IMR-90 (cell line): Measurements from ENCODE around the gene COMMD1. TPM values are rescaled to one million over a fixed set of nuclear protein-coding genes. Genes with fewer than 3 reads are reported as not detected.

Experiments
- ATAC-seq: fragments of 200-7000 bp; cut with Tn5 transposase; 2 replicates; pipeline ENCODE4 v1.9.1; 2020; ENCODE audit warnings: low read depth, mild to moderate bottlenecking, moderate library complexity
- BruUV-seq: library from RNA; stranded (reverse); fragments of 400-500 nt; replicated peaks from 2 replicates; lab custom pipeline; 2021; lab: Mats Ljungman, UMichigan
- CTCF ChIA-PET: fragments of 300-600 bp; formaldehyde crosslinking; extraction: SDS; loops from one replicate; lab custom pipeline; 2021; ENCODE audit warnings: antibody characterized with exemption; lab: Yijun Ruan, JAX
- POLR2A ChIA-PET: fragments of 300-600 bp; sonication (Branson Sonifier 250); formaldehyde crosslinking; loops from one replicate; lab custom pipeline; 2022; ENCODE audit warnings: antibody characterized with exemption; ENCODE audit not compliant: unreplicated experiment; lab: Charles Lee
- DNase-seq: peaks from one replicate; pipeline ENCODE4 v3.0.0; 2013
- H2AFZ ChIP-seq: replicated peaks from 2 replicates; pipeline ENCODE3; 2013; ENCODE audit warnings: low read length, mild to moderate bottlenecking; ENCODE audit not compliant: poor library complexity
- H2AK5ac ChIP-seq: 2 replicates; pipeline ENCODE4 v1.6.1; 2013; ENCODE audit warnings: low read depth, low read length, inconsistent platforms
- H2AK9ac ChIP-seq: replicated peaks from 2 replicates; pipeline ENCODE3; 2013; ENCODE audit warnings: mild to moderate bottlenecking, low read depth, low read length, moderate library complexity; ENCODE audit not compliant: poor library complexity
- H2BK120ac ChIP-seq: 2 replicates; pipeline ENCODE4 v1.6.1; 2013; ENCODE audit warnings: low read depth, low read length, inconsistent platforms
- H2BK15ac ChIP-seq: 3 replicates; pipeline ENCODE4 v1.6.1; 2013; ENCODE audit warnings: low read depth, low read length, inconsistent platforms
- H2BK20ac ChIP-seq: 2 replicates; pipeline ENCODE4 v1.6.1; 2013; ENCODE audit warnings: low read depth, mild to moderate bottlenecking, inconsistent platforms, low read length, moderate library complexity
- H2BK5ac ChIP-seq: 2 replicates; pipeline ENCODE4 v1.6.1; 2013; ENCODE audit warnings: mild to moderate bottlenecking, low read depth, low read length, inconsistent platforms; ENCODE audit not compliant: poor library complexity, severe bottlenecking
- H3K14ac ChIP-seq: replicated peaks from 2 replicates; pipeline ENCODE4 v1.6.1; 2013; ENCODE audit warnings: low read depth, low read length, inconsistent platforms
- H3K18ac ChIP-seq: 2 replicates; pipeline ENCODE4 v1.6.1; 2013; ENCODE audit warnings: low read depth, low read length, control low read depth
- H3K23ac ChIP-seq: 2 replicates; pipeline ENCODE4 v1.6.1; 2013; ENCODE audit warnings: low read depth, low read length, inconsistent platforms
- H3K27ac ChIP-seq: 2 replicates; pipeline ENCODE4 v1.5.1; 2013; ENCODE audit warnings: mild to moderate bottlenecking, control low read depth, low read length; ENCODE audit not compliant: insufficient read depth
- H3K27me3 ChIP-seq: 2 replicates; pipeline ENCODE4 v1.6.1; 2013; ENCODE audit warnings: low read length; ENCODE audit not compliant: control insufficient read depth, insufficient read depth
- H3K36me3 ChIP-seq: 2 replicates; pipeline ENCODE4 v1.6.1; 2013; ENCODE audit warnings: low read length, mixed read lengths; ENCODE audit not compliant: control insufficient read depth, insufficient read depth
- H3K4ac ChIP-seq: 2 replicates; pipeline ENCODE4 v1.6.1; 2013; ENCODE audit warnings: low read depth, low read length, inconsistent platforms
- H3K4me1 ChIP-seq: 2 replicates; pipeline ENCODE4 v1.6.1; 2013; ENCODE audit warnings: low read length, mixed read lengths; ENCODE audit not compliant: control insufficient read depth, insufficient read depth
- H3K4me2 ChIP-seq: 2 replicates; pipeline ENCODE4 v1.6.1; 2013; ENCODE audit warnings: low read depth, mild to moderate bottlenecking, control low read depth, low read length, moderate library complexity
- H3K4me3 ChIP-seq: 2 replicates; pipeline ENCODE4 v1.5.1; 2013; ENCODE audit warnings: low read depth, mild to moderate bottlenecking, control low read depth, low read length, moderate library complexity; ENCODE audit not compliant: insufficient read depth
- H3K56ac ChIP-seq: 2 replicates; pipeline ENCODE4 v1.6.1; 2013; ENCODE audit warnings: low read length, inconsistent platforms; ENCODE audit not compliant: insufficient read depth; ENCODE audit errors: extremely low read depth
- H3K79me1 ChIP-seq, 2 experiments: 2 replicates each; pipeline ENCODE4 v1.6.1; 2013; ENCODE audit warnings: low read length in 2 of 2, inconsistent platforms in 1 of 2, low read depth in 1 of 2
- H3K9ac ChIP-seq: 2 replicates; pipeline ENCODE4 v1.6.1; 2013; ENCODE audit warnings: low read depth, low read length, control low read depth
- H3K9me1 ChIP-seq: 2 replicates; pipeline ENCODE4 v1.6.1; 2013; ENCODE audit warnings: low read length, inconsistent platforms; ENCODE audit not compliant: insufficient read depth
- H3K9me3 ChIP-seq: 2 replicates; pipeline ENCODE4 v1.6.1; 2013; ENCODE audit warnings: low read length; ENCODE audit not compliant: control insufficient read depth, insufficient read depth
- H4K20me1 ChIP-seq: 2 replicates; pipeline ENCODE4 v1.6.1; 2013; ENCODE audit warnings: low read length, inconsistent platforms; ENCODE audit not compliant: insufficient read depth
- H4K5ac ChIP-seq: 2 replicates; pipeline ENCODE4 v1.6.1; 2013; ENCODE audit warnings: mild to moderate bottlenecking, low read depth, low read length, control low read depth
- H4K8ac ChIP-seq, 2 experiments: 2 replicates each; pipeline ENCODE4 v1.6.1; 2013; ENCODE audit warnings: low read depth in 2 of 2, low read length in 2 of 2, control low read depth in 1 of 2, inconsistent platforms in 1 of 2
- H4K91ac ChIP-seq: 2 replicates; pipeline ENCODE4 v1.6.1; 2013; ENCODE audit warnings: low read depth, low read length, inconsistent platforms; ENCODE audit not compliant: insufficient read depth
- BHLHE40 ChIP-seq: fragments of 150-350 bp; IDR thresholded peaks from 2 replicates; pipeline ENCODE4 v1.6.1; 2016; ENCODE audit warnings: mild to moderate bottlenecking, low read depth, low read length
- CEBPB ChIP-seq: IDR thresholded peaks from 2 replicates; pipeline ENCODE4 v1.6.1; 2012; ENCODE audit warnings: low read depth, low read length, improper control_type of control experiment
- CHD1 ChIP-seq: IDR thresholded peaks from 2 replicates; pipeline ENCODE4 v1.6.1; 2012; ENCODE audit warnings: low read depth, low read length, improper control_type of control experiment
- FOS ChIP-seq: fragments of 150-350 bp; IDR thresholded peaks from 2 replicates; pipeline ENCODE4 v1.6.1; 2016; ENCODE audit warnings: low read depth, low read length
- MAFK ChIP-seq: IDR thresholded peaks from 2 replicates; pipeline ENCODE4 v1.6.1; 2012; ENCODE audit warnings: low read depth, low read length, improper control_type of control experiment
- MAZ ChIP-seq: IDR thresholded peaks from 2 replicates; pipeline ENCODE4 v1.6.1; 2012; ENCODE audit warnings: low read depth, mild to moderate bottlenecking, low read length, improper control_type of control experiment, moderate library complexity, borderline replicate concordance
- MXI1 ChIP-seq: IDR thresholded peaks from 2 replicates; pipeline ENCODE4 v1.6.1; 2012; ENCODE audit warnings: low read depth, mild to moderate bottlenecking, low read length, moderate library complexity, borderline replicate concordance
- NFE2L2 ChIP-seq: fragments of 150-350 bp; IDR thresholded peaks from 2 replicates; pipeline ENCODE4 v1.6.1; 2016; ENCODE audit warnings: low read depth, mild to moderate bottlenecking, low read length
- POLR2A ChIP-seq: IDR thresholded peaks from 2 replicates; pipeline ENCODE4 v1.6.1; 2012; ENCODE audit warnings: mild to moderate bottlenecking, low read depth, low read length
- RAD21 ChIP-seq: IDR thresholded peaks from 2 replicates; pipeline ENCODE4 v1.6.1; 2012; ENCODE audit warnings: low read length, improper control_type of control experiment
- RCOR1 ChIP-seq: IDR thresholded peaks from 2 replicates; pipeline ENCODE4 v1.6.1; 2012; ENCODE audit warnings: mild to moderate bottlenecking, low read length, improper control_type of control experiment; ENCODE audit not compliant: insufficient replicate concordance
- RFX5 ChIP-seq: IDR thresholded peaks from 2 replicates; pipeline ENCODE4 v1.8.0; 2012; ENCODE audit warnings: low read depth, mild to moderate bottlenecking, low read length, moderate library complexity
- SMC3 ChIP-seq: fragments of 150-350 bp; IDR thresholded peaks from 2 replicates; pipeline ENCODE4 v1.6.1; 2016; ENCODE audit warnings: low read depth, mild to moderate bottlenecking, antibody characterized with exemption, low read length, moderate library complexity
- USF2 ChIP-seq: fragments of 150-350 bp; IDR thresholded peaks from 2 replicates; pipeline ENCODE4 v1.6.1; 2017; ENCODE audit warnings: mild to moderate bottlenecking, antibody characterized with exemption, low read length, low read depth
- WGBS, 2 experiments: methylation state at CpG; one replicate each; pipeline versions ENCODE4 v1.1.5 to v1.1.7; 2013; ENCODE audit warnings: missing lambda C conversion rate in 2 of 2; ENCODE audit not compliant: insufficient read length in 1 of 2; ENCODE audit errors: extremely low coverage in 2 of 2; 5-methylcytosine and 5-hydroxymethylcytosine counted together
- dilution Hi-C: fragments of 300-500 bp; cut with HindIII; formaldehyde crosslinking; loops from one replicate; pipeline ENCODE4 v1.14.3; 2018; ENCODE audit warnings: low sequenced_read_pairs; ENCODE audit not compliant: unreplicated experiment
- in situ Hi-C: fragments of 300-500 bp; cut with MboI; formaldehyde crosslinking; loops from 3 replicates; pipeline ENCODE4 v1.14.3; 2019; ENCODE audit warnings: low sequenced_read_pairs, inconsistent platforms, mixed read lengths
- intact Hi-C: fragments of 100-400 bp; cut with micrococcal nuclease; formaldehyde crosslinking; loops from 2 replicates; pipeline ENCODE4 v1.10.0; 2022
- polyA plus RNA-seq, 3 experiments: library from polyadenylated mRNA; depleted of rRNA; stranded (reverse); fragments of >200 nt; gene quantifications; 2 replicates each; pipeline ENCODE4 v1.2.3, GENCODE V29; 2012; ENCODE audit warnings: low replicate concordance in 1 of 3
- total RNA-seq: library from RNA; depleted of rRNA; stranded (reverse); fragments of >200 nt; gene quantifications from 2 replicates; pipeline ENCODE4 v1.2.3, GENCODE V29; 2012
- TF ChIP-seq, protein P1 (sequence below): fragments of 150-350 bp; IDR thresholded peaks from 2 replicates; pipeline ENCODE4 v1.6.1; 2016; ENCODE audit warnings: low read depth, mild to moderate bottlenecking, low read length, moderate library complexity, borderline replicate concordance
- TF ChIP-seq, protein P2 (sequence below): conservative IDR thresholded peaks from 2 replicates; pipeline ENCODE4 v1.5.1; 2012; ENCODE audit warnings: mild to moderate bottlenecking, low read depth, low read length, improper control_type of control experiment

The COMMD1 gene
- total and polyA plus RNA-seq, 2 of the 4 experiments (the other 2 are of a cell fraction) = 42.8 to 60.4 TPM

DNA sequence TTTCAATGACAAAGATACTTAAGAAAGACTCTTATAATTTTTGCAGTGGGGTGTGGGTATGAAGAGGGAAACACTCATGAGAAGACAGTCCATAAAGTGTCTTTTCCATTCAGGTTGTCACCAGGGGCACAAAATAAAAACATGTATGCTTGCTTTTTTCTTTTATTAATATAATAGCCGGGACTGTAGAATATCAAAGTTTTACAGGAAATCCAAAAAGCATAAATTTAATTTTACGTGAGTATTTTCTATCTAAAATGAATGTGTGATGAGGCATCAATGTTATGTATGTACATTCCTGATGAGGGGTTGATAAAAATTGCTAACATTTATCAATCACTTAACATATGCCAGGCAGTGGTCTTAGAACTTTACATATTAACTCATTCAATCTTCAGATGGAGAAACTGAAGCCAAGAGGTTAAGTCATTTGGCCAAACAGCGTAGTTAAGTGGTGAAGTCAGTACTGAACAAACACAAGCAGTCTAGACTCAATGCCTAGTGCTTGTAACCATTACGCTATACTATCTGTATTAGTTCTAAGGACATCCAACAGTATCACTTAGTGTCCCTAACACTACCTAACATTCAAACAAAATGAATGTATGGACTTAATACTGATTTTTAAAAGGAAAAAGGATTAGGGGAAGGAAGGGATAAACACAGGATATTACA is 27.8 kb upstream of the COMMD1 start:
- in situ Hi-C loops (loop anchor here (5.0 kb wide), 1 partner anchor 365 kb away; no protein-coding TSS in a partner anchor), dilution Hi-C loops (no loop called here), intact Hi-C loops (no loop called here)
- H2BK5ac ChIP-seq = no peak overlapping the region
- H2BK120ac ChIP-seq = no peak overlapping the region
- H2AK5ac ChIP-seq = no peak overlapping the region
- ChIA-PET POLR2A (no interaction called here), CTCF (no interaction called here)
- WGBS, 2 experiments = no CpG with 5 or more reads among the region's 4 CpGs
- H3K4ac ChIP-seq = no peak overlapping the region
- H3K23ac ChIP-seq = no peak overlapping the region
- H2AFZ ChIP-seq = no peak overlapping the region
- no peak for ATAC-seq
- H3K4me1 ChIP-seq = no peaks in the 10 kb centered on the region
- H2AK9ac ChIP-seq = no peak overlapping the region
- no peak overlapping the region for H3K9ac ChIP-seq
- no peaks in the 10 kb centered on the region for H3K9me1 ChIP-seq
- no peaks in the 10 kb centered on the region for H3K27me3 ChIP-seq
- H2BK20ac ChIP-seq = no peak overlapping the region
- no peak overlapping the region for H3K27ac ChIP-seq
- no peak for TF ChIP-seq USF2
- TF ChIP-seq, protein P1, sequence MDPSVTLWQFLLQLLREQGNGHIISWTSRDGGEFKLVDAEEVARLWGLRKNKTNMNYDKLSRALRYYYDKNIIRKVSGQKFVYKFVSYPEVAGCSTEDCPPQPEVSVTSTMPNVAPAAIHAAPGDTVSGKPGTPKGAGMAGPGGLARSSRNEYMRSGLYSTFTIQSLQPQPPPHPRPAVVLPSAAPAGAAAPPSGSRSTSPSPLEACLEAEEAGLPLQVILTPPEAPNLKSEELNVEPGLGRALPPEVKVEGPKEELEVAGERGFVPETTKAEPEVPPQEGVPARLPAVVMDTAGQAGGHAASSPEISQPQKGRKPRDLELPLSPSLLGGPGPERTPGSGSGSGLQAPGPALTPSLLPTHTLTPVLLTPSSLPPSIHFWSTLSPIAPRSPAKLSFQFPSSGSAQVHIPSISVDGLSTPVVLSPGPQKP = no peak
- TF ChIP-seq FOS = no peak
- no peak for TF ChIP-seq MAFK
- no peak for TF ChIP-seq POLR2A
- TF ChIP-seq RCOR1 = no peak
- TF ChIP-seq NFE2L2 = no peak
- no peak for TF ChIP-seq CHD1
- TF ChIP-seq MAZ = no peak
- no peak for TF ChIP-seq MXI1
- no peak for TF ChIP-seq CEBPB
- no peak for TF ChIP-seq SMC3
- TF ChIP-seq RFX5 = no peak
- TF ChIP-seq, protein P2, sequence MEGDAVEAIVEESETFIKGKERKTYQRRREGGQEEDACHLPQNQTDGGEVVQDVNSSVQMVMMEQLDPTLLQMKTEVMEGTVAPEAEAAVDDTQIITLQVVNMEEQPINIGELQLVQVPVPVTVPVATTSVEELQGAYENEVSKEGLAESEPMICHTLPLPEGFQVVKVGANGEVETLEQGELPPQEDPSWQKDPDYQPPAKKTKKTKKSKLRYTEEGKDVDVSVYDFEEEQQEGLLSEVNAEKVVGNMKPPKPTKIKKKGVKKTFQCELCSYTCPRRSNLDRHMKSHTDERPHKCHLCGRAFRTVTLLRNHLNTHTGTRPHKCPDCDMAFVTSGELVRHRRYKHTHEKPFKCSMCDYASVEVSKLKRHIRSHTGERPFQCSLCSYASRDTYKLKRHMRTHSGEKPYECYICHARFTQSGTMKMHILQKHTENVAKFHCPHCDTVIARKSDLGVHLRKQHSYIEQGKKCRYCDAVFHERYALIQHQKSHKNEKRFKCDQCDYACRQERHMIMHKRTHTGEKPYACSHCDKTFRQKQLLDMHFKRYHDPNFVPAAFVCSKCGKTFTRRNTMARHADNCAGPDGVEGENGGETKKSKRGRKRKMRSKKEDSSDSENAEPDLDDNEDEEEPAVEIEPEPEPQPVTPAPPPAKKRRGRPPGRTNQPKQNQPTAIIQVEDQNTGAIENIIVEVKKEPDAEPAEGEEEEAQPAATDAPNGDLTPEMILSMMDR = no peak
- no peak for TF ChIP-seq RAD21
- TF ChIP-seq BHLHE40 = no peak
- H4K91ac ChIP-seq = no peak overlapping the region
- no peak overlapping the region for H4K5ac ChIP-seq
- no peak overlapping the region for H4K8ac ChIP-seq
- no peak overlapping the region for H3K18ac ChIP-seq
- peaks cover 7% of the 10 kb centered on the region for H4K20me1 ChIP-seq
- no peak overlapping the region for H3K4me2 ChIP-seq
- peaks cover 19 to 24% of the 10 kb centered on the region in 2 experiments; a peak in 3 of 4 replicates for H3K79me1 ChIP-seq
- no peak overlapping the region for H3K56ac ChIP-seq
- no TSS peak for BruUV-seq
- H2BK15ac ChIP-seq = no peak overlapping the region
- H3K4me3 ChIP-seq = no peak overlapping the region
- H3K9me3 ChIP-seq = no peaks in the 10 kb centered on the region
- DNase-seq = no peak
- no peak overlapping the region for H3K14ac ChIP-seq
- peaks cover 63% of the 10 kb centered on the region for H3K36me3 ChIP-seq
